HepG2 (cell line): ENCODE results near the gene CCM2. TPM values are rescaled to one million over a fixed set of nuclear protein-coding genes. Genes with fewer than 3 reads are reported as not detected.

Experiments
- ATAC-seq: fragments of 200-7000 bp; cut with Tn5 transposase; 3 replicates; pipeline ENCODE4 v1.9.1; 2020; ENCODE audit warnings: mild to moderate bottlenecking, moderate library complexity
- BruUV-seq: library from RNA; stranded (reverse); fragments of 400-500 nt; replicated peaks from 2 replicates; lab custom pipeline; 2021; lab: Mats Ljungman, UMichigan
- CTCF ChIA-PET: fragments of 300-600 bp; formaldehyde crosslinking; extraction: SDS; loops from one replicate; lab custom pipeline; 2021; ENCODE audit warnings: low total read pairs, inconsistent platforms, low intra/inter-chr PET ratio; lab: Yijun Ruan, JAX
- POLR2A ChIA-PET: fragments of 350-600 bp; sonication (Branson Sonifier 250); formaldehyde crosslinking; loops from one replicate; lab custom pipeline; 2020; ENCODE audit warnings: antibody characterized with exemption, inconsistent platforms; lab: Yijun Ruan, JAX
- DNase-seq: peaks from one replicate; pipeline ENCODE4 v3.0.0-alpha.2; 2015; ENCODE audit warnings: low spot score
- FAIRE-seq: peaks from 3 replicates; lab custom pipeline; 2011; peaks lifted over from hg19 to GRCh38; lab: Jason Lieb, UNC
- H2AFZ ChIP-seq: one replicate; pipeline ENCODE4 v1.6.1; 2011; ENCODE audit warnings: low read length, inconsistent platforms
- H3K27ac ChIP-seq: fragments of 300-600 bp; 3 replicates; pipeline ENCODE4 v1.8.0; 2011; ENCODE audit warnings: mixed run types, mild to moderate bottlenecking, mixed read lengths, low read length, inconsistent platforms; ENCODE audit not compliant: insufficient read depth; ENCODE audit errors: extremely low read length
- H3K27me3 ChIP-seq, 2 experiments: fragments of 200-600 bp in 1 of 2; 2 replicates in 1 of 2; 3 replicates in 1 of 2; pipeline versions ENCODE4 v1.6.0 to v1.8.0; 2011; ENCODE audit warnings: low read length in 2 of 2, mild to moderate bottlenecking in 2 of 2, moderate library complexity in 2 of 2, inconsistent platforms in 1 of 2; ENCODE audit not compliant: insufficient read depth in 2 of 2, control insufficient read depth in 1 of 2
- H3K36me3 ChIP-seq, 2 experiments: fragments of 200-600 bp in 1 of 2; replicated peaks in 1 of 2; 2 replicates in 1 of 2; 3 replicates in 1 of 2; pipeline versions ENCODE4 v1.5.1 to v1.8.0; 2011; ENCODE audit warnings: low read length in 2 of 2, inconsistent platforms in 1 of 2; ENCODE audit not compliant: insufficient read depth in 2 of 2, control insufficient read depth in 1 of 2
- H3K4me1 ChIP-seq: 2 replicates; pipeline ENCODE4 v1.5.1; 2012; ENCODE audit warnings: low read length, inconsistent platforms; ENCODE audit not compliant: insufficient read depth
- H3K4me2 ChIP-seq: 2 replicates; pipeline ENCODE4 v1.6.0; 2011; ENCODE audit warnings: low read depth, low read length, inconsistent platforms
- H3K4me3 ChIP-seq, 3 experiments: fragments of 200-600 bp in 1 of 3; sonication (generic), shearing (Covaris generic) in 1 of 3; replicated peaks in 1 of 3; 2 replicates each; pipeline ENCODE4 v1.5.1; 2011 to 2016; ENCODE audit warnings: low read length in 3 of 3, inconsistent platforms in 2 of 3, low read depth in 2 of 3, mild to moderate bottlenecking in 2 of 3, control low read depth in 1 of 3, mixed read lengths in 1 of 3; ENCODE audit not compliant: insufficient read depth in 1 of 3
- H3K79me2 ChIP-seq: one replicate; pipeline ENCODE4 v1.6.1; 2011; ENCODE audit warnings: low read length, inconsistent platforms; ENCODE audit not compliant: insufficient read depth
- H3K9ac ChIP-seq: 2 replicates; pipeline ENCODE4 v1.6.0; 2011; ENCODE audit warnings: mild to moderate bottlenecking, low read depth, low read length, inconsistent platforms; ENCODE audit not compliant: insufficient read depth
- H3K9me3 ChIP-seq: 2 replicates; pipeline ENCODE4 v1.5.1; 2012; ENCODE audit warnings: mild to moderate bottlenecking, low read length
- H4K20me1 ChIP-seq: 2 replicates; pipeline ENCODE4 v1.6.0; 2011; ENCODE audit warnings: inconsistent platforms, mild to moderate bottlenecking, low read length, moderate library complexity; ENCODE audit not compliant: insufficient read depth
- GATAD2A ChIP-seq: IDR thresholded peaks from 2 replicates; pipeline ENCODE4 v1.6.1; 2016
- KLF12 ChIP-seq: sonication (generic); formaldehyde crosslinking; IDR thresholded peaks from 2 replicates; pipeline ENCODE4 v1.4.0; 2020; ENCODE audit warnings: missing genetic modification reagents, borderline replicate concordance
- NFIB ChIP-seq: sonication (generic); formaldehyde crosslinking; IDR thresholded peaks from 2 replicates; pipeline ENCODE4 v1.9.0; 2021; ENCODE audit warnings: missing genetic modification reagents, mild to moderate bottlenecking, borderline replicate concordance
- RBM39 ChIP-seq: fragments of 200-400 bp; formaldehyde crosslinking; IDR thresholded peaks from one replicate; pipeline ENCODE4 v1.6.1; 2018; ENCODE audit warnings: antibody characterized with exemption, mild to moderate bottlenecking, low read depth, low read length; ENCODE audit not compliant: poor library complexity, severe bottlenecking
- RNF219 ChIP-seq: sonication (generic); formaldehyde crosslinking; IDR thresholded peaks from 2 replicates; pipeline ENCODE4 v1.5.0; 2020; ENCODE audit warnings: mild to moderate bottlenecking, missing genetic modification reagents
- SIX1 ChIP-seq: sonication (generic); formaldehyde crosslinking; IDR thresholded peaks from 2 replicates; pipeline ENCODE4 v1.4.0; 2020; ENCODE audit warnings: missing genetic modification reagents, borderline replicate concordance
- SUZ12 ChIP-seq: fragments of 150-350 bp; IDR thresholded peaks from 2 replicates; pipeline ENCODE4 v1.6.1; 2014; ENCODE audit warnings: low read depth, low read length
- ZBTB7A ChIP-seq: sonication (generic); formaldehyde crosslinking; IDR thresholded peaks from 2 replicates; pipeline ENCODE4 v1.8.0; 2022; ENCODE audit warnings: mild to moderate bottlenecking, missing genetic modification reagents
- ZFAT ChIP-seq: sonication (generic); formaldehyde crosslinking; conservative IDR thresholded peaks from 2 replicates; pipeline ENCODE4 v1.8.1; 2023; ENCODE audit warnings: missing genetic modification reagents, inconsistent platforms
- ZNF615 ChIP-seq: sonication (generic); formaldehyde crosslinking; IDR thresholded peaks from 2 replicates; pipeline ENCODE4 v1.5.0; 2020; ENCODE audit warnings: mild to moderate bottlenecking, missing genetic modification reagents, borderline replicate concordance
- ZNF720 ChIP-seq: sonication (generic); formaldehyde crosslinking; IDR thresholded peaks from 2 replicates; pipeline ENCODE4 v1.4.0; 2020; ENCODE audit warnings: missing genetic modification reagents
- ZNF883 ChIP-seq: sonication (generic); formaldehyde crosslinking; IDR thresholded peaks from 2 replicates; pipeline ENCODE4 v1.5.1; 2020; ENCODE audit warnings: mild to moderate bottlenecking, missing genetic modification reagents; ENCODE audit errors: not compliant biosample characterization
- ZSCAN31 ChIP-seq: sonication (generic); formaldehyde crosslinking; IDR thresholded peaks from 2 replicates; pipeline ENCODE4 v1.5.0; 2020; ENCODE audit warnings: low read depth, mild to moderate bottlenecking, missing genetic modification reagents
- WGBS: methylation state at CpG from one replicate; pipeline ENCODE4 v1.1.6; 2017; ENCODE audit warnings: low lambda C conversion rate; 5-methylcytosine and 5-hydroxymethylcytosine counted together
- in situ Hi-C: cut with HindIII; loops from 2 replicates; pipeline ENCODE4 v1.10.0; 2017; ENCODE audit warnings: low pct_unique_long_range_greater_than_20kb; ENCODE audit not compliant: extremely low pct_ligation_motif_present
- intact Hi-C: fragments of 100-400 bp; cut with micrococcal nuclease; formaldehyde crosslinking; loops from one replicate; pipeline ENCODE4 v1.10.0; 2022; ENCODE audit not compliant: unreplicated experiment
- polyA plus RNA-seq, 8 experiments: library from polyadenylated mRNA; depleted of rRNA in 3 of 8; stranded (reverse) in 7 of 8; unstranded in 1 of 8; fragments of >200 nt; fragmentation: Illumina TruSeq in 4 of 8; extraction: Trizol in 4 of 8; gene quantifications; 2 replicates each; pipeline versions ENCODE4 v1.2.1 to v1.2.3, GENCODE V29; 2011 to 2016; ENCODE audit warnings: low read depth in 4 of 8, missing spikeins in 1 of 8, mixed read lengths in 1 of 8; ENCODE audit not compliant: insufficient read depth in 1 of 8
- total RNA-seq, 5 experiments: library from RNA; depleted of rRNA; stranded (reverse); fragments of >200 nt; fragmentation: Illumina TruSeq; extraction: Trizol; gene quantifications; 2 replicates each; pipeline ENCODE4 v1.2.3, GENCODE V29; 2016; ENCODE audit warnings: low read depth in 1 of 5
- TF ChIP-seq, protein P1 (sequence below): sonication (generic); formaldehyde crosslinking; IDR thresholded peaks from 2 replicates; pipeline ENCODE4 v1.8.0; 2022; ENCODE audit warnings: mild to moderate bottlenecking, missing genetic modification reagents; ENCODE audit not compliant: insufficient replicate concordance
- TF ChIP-seq, protein P2 (sequence below): sonication (generic); formaldehyde crosslinking; IDR thresholded peaks from 2 replicates; pipeline ENCODE4 v1.4.0; 2020; ENCODE audit warnings: mild to moderate bottlenecking, missing genetic modification reagents
- TF ChIP-seq, protein P3 (sequence below): IDR thresholded peaks from 2 replicates; pipeline ENCODE4 v1.6.1; 2016

Gene CCM2
- total and polyA plus RNA-seq, 2 of the 13 experiments (the other 11 are each of a cell fraction or from before 2014, with no cell fraction given) = 13.7 to 15.8 TPM

GRCh38 chr7:44995555-44996493 is 4.2 kb upstream of the CCM2 start:
- no peaks in the 10 kb centered on the region for H3K9me3 ChIP-seq
- ChIA-PET CTCF (no interaction called here), POLR2A (interaction anchor here (7.0 kb wide), 1 partner anchor 23 kb away, joined by 83 read pairs; no protein-coding TSS in a partner anchor)
- 86% methylated on average over 8 of the region's 8 CpGs for WGBS
- no peak overlapping the region for H3K27ac ChIP-seq
- no peak for ATAC-seq
- no peaks in the 10 kb centered on the region for H3K36me3 ChIP-seq
- H3K9ac ChIP-seq = no peak overlapping the region
- H3K4me2 ChIP-seq = no peak overlapping the region
- H2AFZ ChIP-seq = no peak overlapping the region
- no TSS peak for BruUV-seq
- no peak for FAIRE-seq
- DNase-seq = no peak
- peaks cover 4% of the 10 kb centered on the region for H3K79me2 ChIP-seq
- intact Hi-C loops = no loop called here
- no peaks in the 10 kb centered on the region for H4K20me1 ChIP-seq
- H3K4me1 ChIP-seq = peaks cover 21% of the 10 kb centered on the region
- TF ChIP-seq, protein P1, sequence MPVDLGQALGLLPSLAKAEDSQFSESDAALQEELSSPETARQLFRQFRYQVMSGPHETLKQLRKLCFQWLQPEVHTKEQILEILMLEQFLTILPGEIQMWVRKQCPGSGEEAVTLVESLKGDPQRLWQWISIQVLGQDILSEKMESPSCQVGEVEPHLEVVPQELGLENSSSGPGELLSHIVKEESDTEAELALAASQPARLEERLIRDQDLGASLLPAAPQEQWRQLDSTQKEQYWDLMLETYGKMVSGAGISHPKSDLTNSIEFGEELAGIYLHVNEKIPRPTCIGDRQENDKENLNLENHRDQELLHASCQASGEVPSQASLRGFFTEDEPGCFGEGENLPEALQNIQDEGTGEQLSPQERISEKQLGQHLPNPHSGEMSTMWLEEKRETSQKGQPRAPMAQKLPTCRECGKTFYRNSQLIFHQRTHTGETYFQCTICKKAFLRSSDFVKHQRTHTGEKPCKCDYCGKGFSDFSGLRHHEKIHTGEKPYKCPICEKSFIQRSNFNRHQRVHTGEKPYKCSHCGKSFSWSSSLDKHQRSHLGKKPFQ (CRISPR knock-in tag) = no peak
- TF ChIP-seq RNF219 (CRISPR knock-in tag) = no peak
- TF ChIP-seq ZSCAN31 (CRISPR knock-in tag) = no peak
- no peak for TF ChIP-seq ZNF720 (CRISPR knock-in tag)
- no peak for TF ChIP-seq ZNF883
- TF ChIP-seq, protein P2, sequence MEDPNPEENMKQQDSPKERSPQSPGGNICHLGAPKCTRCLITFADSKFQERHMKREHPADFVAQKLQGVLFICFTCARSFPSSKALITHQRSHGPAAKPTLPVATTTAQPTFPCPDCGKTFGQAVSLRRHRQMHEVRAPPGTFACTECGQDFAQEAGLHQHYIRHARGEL (CRISPR knock-in tag) = no peak
- no peak for TF ChIP-seq RBM39
- no peak for TF ChIP-seq SUZ12
- TF ChIP-seq GATAD2A (CRISPR knock-in tag) = no peak
- no peak for TF ChIP-seq NFIB
- TF ChIP-seq ZNF615 (CRISPR knock-in tag) = no peak
- no peak for TF ChIP-seq SIX1
- TF ChIP-seq ZBTB7A = no peak
- TF ChIP-seq, protein P3, sequence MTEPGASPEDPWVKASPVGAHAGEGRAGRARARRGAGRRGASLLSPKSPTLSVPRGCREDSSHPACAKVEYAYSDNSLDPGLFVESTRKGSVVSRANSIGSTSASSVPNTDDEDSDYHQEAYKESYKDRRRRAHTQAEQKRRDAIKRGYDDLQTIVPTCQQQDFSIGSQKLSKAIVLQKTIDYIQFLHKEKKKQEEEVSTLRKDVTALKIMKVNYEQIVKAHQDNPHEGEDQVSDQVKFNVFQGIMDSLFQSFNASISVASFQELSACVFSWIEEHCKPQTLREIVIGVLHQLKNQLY (CRISPR knock-in tag) = no peak
- TF ChIP-seq ZFAT = no peak
- TF ChIP-seq KLF12 (CRISPR knock-in tag) = no peak
- no peak overlapping the region for H3K4me3 ChIP-seq
- H3K27me3 ChIP-seq = no peaks in the 10 kb centered on the region
- in situ Hi-C loops = no loop called here
